Measurements from ENCODE around the gene MPV17L. TPM values are rescaled to one million over a fixed set of nuclear protein-coding genes. Genes with fewer than 3 reads are reported as not detected.
"Not testable (repeated sequence)": the region's sequence is repeated elsewhere in the genome, so short reads cannot be mapped to it uniquely, and the experiment has no call there.

Gene MPV17L
- total RNA-seq, 4 donors from 2014 or later, result 0.72 to 10.8 (median 6.2) TPM

DNA sequence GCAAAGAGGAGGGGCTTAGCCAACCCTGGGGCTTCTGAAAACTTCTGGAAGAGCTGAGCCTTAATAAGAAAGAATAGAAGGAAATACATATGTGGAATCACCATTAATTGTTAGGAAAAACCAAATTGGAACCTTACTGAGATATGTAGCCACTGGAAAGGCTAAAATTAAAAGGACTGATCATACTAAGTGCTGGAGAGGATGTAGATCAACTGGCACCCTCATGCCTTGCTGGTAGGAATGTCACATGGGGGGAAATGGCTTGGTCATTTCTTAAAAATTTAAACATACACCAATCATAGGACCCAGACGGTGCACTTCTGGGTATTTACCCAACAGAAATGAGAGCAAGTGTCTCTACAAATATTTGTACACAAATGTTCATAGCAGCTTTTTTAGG lies 49.9 kb downstream of the MPV17L start:
- Histone ChIP-seq H3K27ac (no peak overlapping the region), H3K27me3 (no peaks in the 10 kb centered on the region), H3K9me3 (peaks cover 0 to 5% (median 0%) of the 10 kb centered on the region in 3 donors), H3K36me3 (no peaks in the 10 kb centered on the region), H3K4me1 (peaks cover 0 to 6% (median 0%) of the 10 kb centered on the region in 3 donors), H3K4me3 (no peak overlapping the region)
- intact Hi-C loops (cut with DNase I), result no loop called here
- WGBS, 2 donors, result 80 to 90% methylated on average over 1 of the region's 1 CpG
- DNase-seq, result no peak
- TF ChIP-seq POLR2A (IDR thresholded peaks at IDR 0.05) (no peak), CTCF (IDR thresholded peaks at IDR 0.05) (no peak)

DNA sequence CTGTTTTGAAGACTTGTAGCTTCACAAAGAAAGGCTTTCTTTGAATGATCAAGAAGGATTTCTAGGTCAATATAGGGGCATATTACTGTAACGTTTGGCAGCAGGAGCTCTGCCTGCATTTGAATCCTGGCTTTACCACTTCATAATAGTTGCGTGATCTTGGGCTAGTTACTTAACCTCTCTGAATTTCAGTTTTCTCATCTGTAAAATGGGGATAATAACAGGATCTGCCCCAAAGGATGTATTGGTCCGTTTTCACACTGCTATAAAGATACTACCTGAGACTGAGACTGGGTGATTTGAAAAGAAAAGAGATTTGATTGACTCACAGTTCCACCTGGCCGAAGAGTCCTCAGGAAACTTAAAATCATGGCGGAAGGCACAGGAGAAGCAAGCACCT lies 51.3 kb downstream of the MPV17L start:
- H3K9me3 ChIP-seq, result peaks cover 0 to 5% (median 0%) of the 10 kb centered on the region in 3 donors
- intact Hi-C loops (cut with DNase I), result no loop called here
- no peaks in the 10 kb centered on the region for H3K27me3 ChIP-seq
- TF ChIP-seq POLR2A (IDR thresholded peaks at IDR 0.05) (no peak), CTCF (IDR thresholded peaks at IDR 0.05) (no peak)
- H3K4me1 ChIP-seq, result no peaks in the 10 kb centered on the region
- WGBS, 2 donors, result 89 to 98% methylated on average over 5 of the region's 5 CpGs
- H3K4me3 ChIP-seq, result no peak overlapping the region
- H3K36me3 ChIP-seq, result no peaks in the 10 kb centered on the region
- H3K27ac ChIP-seq, result no peak overlapping the region
- no peak for DNase-seq

- H3K27me3 ChIP-seq, result no peaks in the 10 kb centered on the region
- TF ChIP-seq CTCF (IDR thresholded peaks at IDR 0.05), result no peak
- TF ChIP-seq POLR2A (IDR thresholded peaks at IDR 0.05), result no peak
- peak overlapping the region in 1 of 4 donors; percentile 19 for H3K27ac ChIP-seq
- H3K36me3 ChIP-seq, result no peaks in the 10 kb centered on the region
- no peak for DNase-seq
- intact Hi-C loops (cut with DNase I), result no loop called here
- 60 to 63% methylated on average over 3 to 5 of the region's 6 CpGs for WGBS, 2 donors
- H3K4me3 ChIP-seq, result no peak overlapping the region
- H3K9me3 ChIP-seq, result no peaks in the 10 kb centered on the region
- no peaks in the 10 kb centered on the region for H3K4me1 ChIP-seq
These were observed 55.1 kb downstream of the MPV17L start for GRCh38 chr16:15450624-15451023.

DNA sequence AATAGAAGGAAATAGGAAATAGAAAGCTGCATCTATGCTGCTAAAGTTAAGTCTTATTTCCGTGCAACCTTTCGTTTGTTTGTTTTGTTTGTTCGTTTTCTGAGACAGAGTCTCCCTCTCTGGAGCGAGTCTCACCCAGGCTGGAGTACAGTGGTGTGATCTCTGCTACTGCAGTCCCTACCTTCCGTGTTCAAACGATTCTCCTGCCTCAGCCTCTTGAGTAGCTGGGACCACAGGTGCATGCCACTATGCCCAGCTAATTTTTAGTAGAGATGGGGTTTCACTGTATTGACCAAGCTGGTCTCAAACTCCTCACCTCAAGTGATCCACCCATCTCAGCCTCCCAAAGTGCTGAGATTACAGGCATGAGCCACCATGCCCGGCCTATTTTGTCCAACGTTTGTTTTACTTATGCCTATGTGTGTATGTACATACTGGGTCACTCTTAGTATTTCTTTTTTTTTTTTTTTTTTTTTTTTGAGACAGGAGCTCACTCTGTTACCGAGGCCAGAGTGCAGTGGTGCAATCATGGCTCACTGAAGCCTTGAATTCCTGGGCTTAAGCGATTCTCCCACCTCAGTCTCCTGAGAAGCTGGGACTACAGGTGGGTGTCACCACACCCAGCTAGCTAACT lies 55.7 kb downstream of the MPV17L start:
- DNase-seq, result no peak
- H3K27ac ChIP-seq, result no peak overlapping the region
- intact Hi-C loops (cut with DNase I), result no loop called here
- no peaks in the 10 kb centered on the region for H3K27me3 ChIP-seq
- 76 to 79% methylated on average over 9 to 10 of the region's 10 CpGs for WGBS, 2 donors
- H3K4me1 ChIP-seq, result no peaks in the 10 kb centered on the region
- no peak for TF ChIP-seq CTCF (IDR thresholded peaks at IDR 0.05)
- no peak for TF ChIP-seq POLR2A (IDR thresholded peaks at IDR 0.05)
- H3K4me3 ChIP-seq, result no peak overlapping the region
- no peaks in the 10 kb centered on the region for H3K36me3 ChIP-seq
- no peaks in the 10 kb centered on the region for H3K9me3 ChIP-seq

GRCh38 chr16:15452246-15452855 lies 56.8 kb downstream of the MPV17L start:
- Histone ChIP-seq H3K9me3 (no peaks in the 10 kb centered on the region), H3K27ac (no peak overlapping the region), H3K4me3 (no peak overlapping the region), H3K27me3 (no peaks in the 10 kb centered on the region), H3K36me3 (no peaks in the 10 kb centered on the region), H3K4me1 (no peaks in the 10 kb centered on the region)
- TF ChIP-seq POLR2A (IDR thresholded peaks at IDR 0.05) (no peak), CTCF (IDR thresholded peaks at IDR 0.05) (no peak)
- intact Hi-C loops (cut with DNase I), result no loop called here
- 79% methylated on average over 8 of the region's 8 CpGs for WGBS, 2 donors
- no peak for DNase-seq

GRCh38 chr16:15453296-15453695 lies 57.7 kb downstream of the MPV17L start:
- intact Hi-C loops (cut with DNase I); H3K27me3 ChIP-seq; H3K4me3 ChIP-seq; H3K4me1 ChIP-seq; H3K9me3 ChIP-seq; DNase-seq; H3K36me3 ChIP-seq; H3K27ac ChIP-seq: not testable (repeated sequence)
- WGBS, 2 donors, result 92 to 95% methylated on average over 3 to 4 of the region's 7 CpGs

DNA sequence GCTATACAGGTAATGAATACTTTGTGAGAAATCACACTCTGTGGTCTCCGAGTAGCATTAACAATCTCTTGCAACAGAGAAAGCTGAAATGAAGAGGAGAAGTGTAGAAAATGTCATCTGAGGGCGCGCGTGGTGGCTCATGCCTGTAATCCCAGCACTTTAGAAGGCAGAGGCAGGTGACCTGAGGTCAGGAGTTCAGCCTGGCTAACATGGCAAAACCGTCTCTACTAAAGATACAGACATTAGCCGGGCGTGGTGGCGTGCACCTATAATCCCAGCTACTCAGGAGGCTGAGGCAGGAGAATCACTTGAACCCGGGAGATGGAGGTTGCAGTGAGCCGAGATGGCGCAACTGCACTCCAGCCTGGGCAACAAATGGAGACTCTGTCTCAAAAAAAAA lies 59.4 kb downstream of the MPV17L start:
- 90 to 91% methylated on average over 11 of the region's 11 CpGs for WGBS, 2 donors
- H3K36me3 ChIP-seq; H3K4me1 ChIP-seq; intact Hi-C loops (cut with DNase I); H3K27ac ChIP-seq; H3K27me3 ChIP-seq; DNase-seq; H3K9me3 ChIP-seq; H3K4me3 ChIP-seq: not testable (repeated sequence)
